Left ventricle myocardium inferior (tissue), 1 donor: ENCODE measurements around the gene TBCD. TPM values are rescaled to one million over a fixed set of nuclear protein-coding genes. Genes with fewer than 3 reads are reported as not detected.

Experiments used
- DNase-seq: peaks from one replicate; pipeline ENCODE4 v3.0.0-alpha.2; 2020
- H3K27ac ChIP-seq: fragments of 200-600 bp; replicated peaks from 2 replicates; pipeline ENCODE4 v1.8.0; 2021
- H3K27me3 ChIP-seq: fragments of 200-600 bp; 2 replicates; pipeline ENCODE4 v1.8.0; 2021; ENCODE audit warnings: low read depth
- H3K36me3 ChIP-seq: fragments of 200-600 bp; 2 replicates; pipeline ENCODE4 v1.8.0; 2021
- H3K4me1 ChIP-seq: fragments of 200-600 bp; 2 replicates; pipeline ENCODE4 v1.8.0; 2021
- H3K4me3 ChIP-seq: fragments of 200-600 bp; 2 replicates; pipeline ENCODE4 v1.8.0; 2021; ENCODE audit warnings: mild to moderate bottlenecking, moderate library complexity
- H3K9me3 ChIP-seq: fragments of 200-600 bp; replicated peaks from 2 replicates; pipeline ENCODE4 v1.8.0; 2021
- CTCF ChIP-seq: fragments of 200-600 bp; IDR thresholded peaks from 2 replicates; pipeline ENCODE4 v1.8.0; 2021; ENCODE audit warnings: antibody characterized with exemption, mild to moderate bottlenecking, borderline replicate concordance
- intact Hi-C: fragments of 100-400 bp; cut with micrococcal nuclease; formaldehyde crosslinking; loops from one replicate; pipeline ENCODE4 v1.11.0; 2022
- total RNA-seq: library from RNA; stranded (reverse); fragmentation: NEBNext Ultra II Directional; extraction: Animal tissue kit (Norgen Biotek cat#: 25700); gene quantifications from one replicate; pipeline ENCODE4 v1.2.1, GENCODE V29; 2021
- donor health status: DM: no; HTN: yes; CAD: no; lungs with severe emphysema.

The TBCD gene
- total RNA-seq, 1 donor from 2014 or later = 48.0 TPM

DNA sequence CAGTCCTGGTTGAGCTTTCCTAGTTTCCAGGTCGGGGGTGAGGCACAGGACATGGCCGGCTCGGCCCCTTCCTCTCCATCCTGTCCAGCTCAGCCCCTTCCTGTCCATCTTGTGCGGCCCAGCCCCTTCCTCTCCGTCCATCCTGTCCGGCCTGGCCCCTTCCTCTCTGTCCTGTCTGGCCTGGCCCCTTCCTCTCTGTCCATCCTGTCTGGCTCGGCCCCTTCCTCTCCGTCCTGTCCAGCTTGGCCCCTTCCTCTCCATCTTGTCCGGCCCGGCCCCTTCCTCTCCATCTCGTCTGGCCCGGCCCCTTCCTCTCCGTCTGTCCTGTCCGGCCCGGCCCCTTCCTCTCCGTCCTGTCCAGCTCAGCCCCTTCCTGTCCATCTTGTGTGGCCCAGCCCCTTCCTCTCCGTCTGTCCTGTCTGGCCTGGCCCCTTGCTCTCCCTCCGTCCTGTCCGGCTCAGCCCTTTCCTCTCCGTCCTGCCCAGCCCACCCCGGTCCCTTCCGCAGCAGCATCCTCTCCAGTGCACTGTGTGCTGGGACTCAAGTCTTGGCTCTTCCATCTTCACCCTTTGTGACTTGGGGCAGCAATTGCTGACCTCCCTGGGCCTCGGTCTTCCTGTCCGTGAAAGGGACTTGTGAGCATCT, 93.4 kb downstream of the TBCD start:
- intact Hi-C loops = no loop called here
- Histone ChIP-seq H3K4me3 (peak overlapping the region; percentile 60), H3K27ac (peak overlapping the region; percentile 90)

GRCh38 chr17:82846061-82846691, 94.3 kb downstream of the TBCD start:
- Histone ChIP-seq H3K36me3 (peaks cover 3% of the 10 kb centered on the region), H3K4me1 (peaks cover 27% of the 10 kb centered on the region), H3K27ac (peak overlapping the region; percentile 90), H3K4me3 (peak overlapping the region; percentile 60), H3K9me3 (no peaks in the 10 kb centered on the region), H3K27me3 (no peaks in the 10 kb centered on the region)
- intact Hi-C loops = no loop called here
- peak; percentile 27 for TF ChIP-seq CTCF
- DNase-seq = no peak

More for the DNA sequence above, 93.4 kb downstream of the TBCD start:
- DNase-seq = peak; percentile 71
- Histone ChIP-seq H3K4me1 (peaks cover 27% of the 10 kb centered on the region), H3K27me3 (no peaks in the 10 kb centered on the region), H3K9me3 (no peaks in the 10 kb centered on the region), H3K36me3 (peaks cover 3% of the 10 kb centered on the region)
- no peak for TF ChIP-seq CTCF

DNA sequence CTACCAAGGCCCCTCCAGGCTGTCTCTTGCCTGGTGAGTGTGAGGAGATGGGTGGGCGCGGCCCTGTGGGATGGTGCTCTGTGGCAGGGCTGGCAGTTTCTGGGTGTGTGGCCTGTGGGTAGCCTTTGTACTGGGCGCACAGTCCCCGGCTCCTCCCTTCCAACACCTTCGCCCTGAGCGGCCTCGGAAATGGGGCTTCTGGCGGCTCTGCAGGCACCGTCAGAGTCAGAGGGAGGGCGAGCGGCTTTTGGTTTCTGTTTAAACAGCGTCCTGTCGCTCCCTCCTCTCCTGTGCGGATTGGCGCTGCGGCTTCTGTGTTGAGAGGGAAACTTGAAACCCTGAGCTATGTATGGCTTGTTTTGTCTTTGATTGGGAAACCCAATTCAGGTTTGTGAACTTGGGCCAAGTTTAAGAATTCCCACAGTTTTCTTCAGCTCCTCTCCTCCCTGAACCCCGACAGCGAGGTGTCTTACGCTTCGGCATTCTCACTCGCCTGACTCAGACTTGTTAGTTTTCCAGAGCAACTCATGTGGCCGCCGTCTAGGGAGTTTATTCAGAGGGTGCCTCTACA, 96.2 kb downstream of the TBCD start:
- intact Hi-C loops = no loop called here
- TF ChIP-seq CTCF = no peak
- no peaks in the 10 kb centered on the region for H3K27me3 ChIP-seq
- no peak for DNase-seq
- H3K36me3 ChIP-seq = peaks cover 3% of the 10 kb centered on the region
- peak overlapping the region; percentile 60 for H3K4me3 ChIP-seq
- H3K4me1 ChIP-seq = peaks cover 27% of the 10 kb centered on the region
- peak overlapping the region; percentile 90 for H3K27ac ChIP-seq
- H3K9me3 ChIP-seq = no peaks in the 10 kb centered on the region

GRCh38 chr17:82849076-82849945, 97.4 kb downstream of the TBCD start:
- DNase-seq = no peak
- TF ChIP-seq CTCF = no peak
- Histone ChIP-seq H3K36me3 (peaks cover 10% of the 10 kb centered on the region), H3K4me1 (peaks cover 27% of the 10 kb centered on the region), H3K27me3 (no peaks in the 10 kb centered on the region), H3K9me3 (no peaks in the 10 kb centered on the region), H3K4me3 (no peak overlapping the region), H3K27ac (no peak overlapping the region)
- intact Hi-C loops = no loop called here

DNA sequence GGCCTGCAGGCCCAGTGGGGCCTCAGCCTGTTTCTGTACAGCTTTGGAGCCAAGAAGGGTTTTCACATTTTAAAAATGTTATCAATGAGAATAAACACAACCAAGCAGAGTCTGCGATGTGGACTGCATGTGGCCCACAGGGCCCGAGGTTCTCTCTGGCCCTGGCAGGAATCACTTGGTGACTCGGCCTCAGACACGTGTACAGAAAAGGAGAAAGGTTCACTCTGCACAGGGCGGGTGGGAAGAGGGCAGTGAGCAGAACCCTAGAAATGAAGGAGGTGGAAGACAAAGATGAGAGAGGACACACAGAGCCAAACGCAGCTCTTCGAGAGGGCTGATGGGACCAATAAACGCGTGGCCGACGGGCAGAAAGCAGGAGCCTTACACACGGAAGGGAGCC, 99.5 kb downstream of the TBCD start:
- intact Hi-C loops = no loop called here
- Histone ChIP-seq H3K4me3 (no peak overlapping the region), H3K27me3 (no peaks in the 10 kb centered on the region), H3K36me3 (peaks cover 16% of the 10 kb centered on the region), H3K4me1 (peaks cover 14% of the 10 kb centered on the region), H3K9me3 (no peaks in the 10 kb centered on the region), H3K27ac (no peak overlapping the region)
- no peak for DNase-seq
- no peak for TF ChIP-seq CTCF
